Measurements from ENCODE around the gene PIK3AP1.
"Not testable (repeated sequence)": the region's sequence is repeated elsewhere in the genome, so short reads cannot be mapped to it uniquely, and the experiment has no call there.

DNA sequence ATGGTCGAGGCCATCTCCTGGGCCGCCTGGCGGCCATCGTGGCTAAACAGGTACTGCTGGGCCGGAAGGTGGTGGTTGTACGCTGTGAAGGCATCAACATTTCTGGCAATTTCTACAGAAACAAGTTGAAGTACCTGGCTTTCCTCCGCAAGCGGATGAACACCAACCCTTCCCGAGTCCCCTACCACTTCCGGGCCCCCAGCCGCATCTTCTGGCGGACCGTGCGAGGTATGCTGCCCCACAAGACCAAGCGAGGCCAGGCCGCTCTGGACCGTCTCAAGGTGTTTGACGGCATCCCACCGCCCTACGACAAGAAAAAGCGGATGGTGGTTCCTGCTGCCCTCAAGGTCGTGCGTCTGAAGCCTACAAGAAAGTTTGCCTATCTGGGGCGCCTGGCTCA is 30.0 kb upstream of the PIK3AP1 start:
- not testable (repeated sequence) for TF ChIP-seq CTCF (conservative IDR thresholded peaks at IDR 0.05); EZH2 (IDR thresholded peaks at IDR 0.05; ENCODE audit: low read depth)
